HepG2 (cell line): Measurements from ENCODE around the gene PHF13. TPM values are rescaled to one million over a fixed set of nuclear protein-coding genes. Genes with fewer than 3 reads are reported as not detected.

ENCODE experiments used
- ATAC-seq: fragments of 200-7000 bp; cut with Tn5 transposase; 3 replicates; pipeline ENCODE4 v1.9.1; 2020; ENCODE audit warnings: mild to moderate bottlenecking, moderate library complexity
- BruUV-seq: library from RNA; stranded (reverse); fragments of 400-500 nt; replicated peaks from 2 replicates; lab custom pipeline; 2021; lab: Mats Ljungman, UMichigan
- CTCF ChIA-PET: fragments of 300-600 bp; formaldehyde crosslinking; extraction: SDS; loops from one replicate; lab custom pipeline; 2021; ENCODE audit warnings: low total read pairs, inconsistent platforms, low intra/inter-chr PET ratio; lab: Yijun Ruan, JAX
- POLR2A ChIA-PET: fragments of 350-600 bp; sonication (Branson Sonifier 250); formaldehyde crosslinking; loops from one replicate; lab custom pipeline; 2020; ENCODE audit warnings: antibody characterized with exemption, inconsistent platforms; lab: Yijun Ruan, JAX
- DNase-seq: peaks from one replicate; pipeline ENCODE4 v3.0.0-alpha.2; 2015; ENCODE audit warnings: low spot score
- FAIRE-seq: peaks from 3 replicates; lab custom pipeline; 2011; peaks lifted over from hg19 to GRCh38; lab: Jason Lieb, UNC
- H2AFZ ChIP-seq: one replicate; pipeline ENCODE4 v1.6.1; 2011; ENCODE audit warnings: low read length, inconsistent platforms
- H3K27ac ChIP-seq: fragments of 300-600 bp; 3 replicates; pipeline ENCODE4 v1.8.0; 2011; ENCODE audit warnings: mixed run types, mild to moderate bottlenecking, mixed read lengths, low read length, inconsistent platforms; ENCODE audit not compliant: insufficient read depth; ENCODE audit errors: extremely low read length
- H3K27me3 ChIP-seq, 2 experiments: fragments of 200-600 bp in 1 of 2; 2 replicates in 1 of 2; 3 replicates in 1 of 2; pipeline versions ENCODE4 v1.6.0 to v1.8.0; 2011; ENCODE audit warnings: low read length in 2 of 2, mild to moderate bottlenecking in 2 of 2, moderate library complexity in 2 of 2, inconsistent platforms in 1 of 2; ENCODE audit not compliant: insufficient read depth in 2 of 2, control insufficient read depth in 1 of 2
- H3K36me3 ChIP-seq, 2 experiments: fragments of 200-600 bp in 1 of 2; replicated peaks in 1 of 2; 2 replicates in 1 of 2; 3 replicates in 1 of 2; pipeline versions ENCODE4 v1.5.1 to v1.8.0; 2011; ENCODE audit warnings: low read length in 2 of 2, inconsistent platforms in 1 of 2; ENCODE audit not compliant: insufficient read depth in 2 of 2, control insufficient read depth in 1 of 2
- H3K4me1 ChIP-seq: 2 replicates; pipeline ENCODE4 v1.5.1; 2012; ENCODE audit warnings: low read length, inconsistent platforms; ENCODE audit not compliant: insufficient read depth
- H3K4me2 ChIP-seq: 2 replicates; pipeline ENCODE4 v1.6.0; 2011; ENCODE audit warnings: low read depth, low read length, inconsistent platforms
- H3K4me3 ChIP-seq, 3 experiments: fragments of 200-600 bp in 1 of 3; sonication (generic), shearing (Covaris generic) in 1 of 3; replicated peaks in 1 of 3; 2 replicates each; pipeline ENCODE4 v1.5.1; 2011 to 2016; ENCODE audit warnings: low read length in 3 of 3, inconsistent platforms in 2 of 3, low read depth in 2 of 3, mild to moderate bottlenecking in 2 of 3, control low read depth in 1 of 3, mixed read lengths in 1 of 3; ENCODE audit not compliant: insufficient read depth in 1 of 3
- H3K79me2 ChIP-seq: one replicate; pipeline ENCODE4 v1.6.1; 2011; ENCODE audit warnings: low read length, inconsistent platforms; ENCODE audit not compliant: insufficient read depth
- H3K9ac ChIP-seq: 2 replicates; pipeline ENCODE4 v1.6.0; 2011; ENCODE audit warnings: mild to moderate bottlenecking, low read depth, low read length, inconsistent platforms; ENCODE audit not compliant: insufficient read depth
- H3K9me3 ChIP-seq: 2 replicates; pipeline ENCODE4 v1.5.1; 2012; ENCODE audit warnings: mild to moderate bottlenecking, low read length
- H4K20me1 ChIP-seq: 2 replicates; pipeline ENCODE4 v1.6.0; 2011; ENCODE audit warnings: inconsistent platforms, mild to moderate bottlenecking, low read length, moderate library complexity; ENCODE audit not compliant: insufficient read depth
- AGO1 ChIP-seq: fragments of 200-400 bp; formaldehyde crosslinking; IDR thresholded peaks from 2 replicates; pipeline ENCODE4 v1.6.1; 2017; ENCODE audit warnings: mild to moderate bottlenecking, low read depth, low read length, moderate library complexity; ENCODE audit not compliant: poor library complexity, severe bottlenecking
- CBFB ChIP-seq: sonication (generic); formaldehyde crosslinking; IDR thresholded peaks from 2 replicates; pipeline ENCODE4 v1.4.0; 2020; ENCODE audit warnings: missing genetic modification reagents
- MAZ ChIP-seq, 2 experiments: sonication (generic) in 1 of 2; formaldehyde crosslinking in 1 of 2; IDR thresholded peaks; 2 replicates each; pipeline versions ENCODE4 v1.5.0 to v1.6.1; 2012 to 2020; ENCODE audit warnings: low read depth in 2 of 2, mild to moderate bottlenecking in 2 of 2, borderline replicate concordance in 1 of 2, improper control_type of control experiment in 1 of 2, low read length in 1 of 2, missing genetic modification reagents in 1 of 2, moderate library complexity in 1 of 2
- POLR2A ChIP-seq, 2 experiments: IDR thresholded peaks; 2 replicates each; pipeline ENCODE4 v1.6.1; 2011; ENCODE audit warnings: low read depth in 2 of 2, low read length in 2 of 2, mild to moderate bottlenecking in 1 of 2, moderate library complexity in 1 of 2; ENCODE audit not compliant: insufficient read depth in 1 of 2
- RBFOX2 ChIP-seq: fragments of 200-400 bp; formaldehyde crosslinking; IDR thresholded peaks from 2 replicates; pipeline ENCODE4 v1.6.1; 2017; ENCODE audit warnings: low read depth, mild to moderate bottlenecking, low read length
- ZNF543 ChIP-seq: sonication (generic); formaldehyde crosslinking; IDR thresholded peaks from 2 replicates; pipeline ENCODE4 v1.4.0; 2020; ENCODE audit warnings: mild to moderate bottlenecking, missing genetic modification reagents
- ZNF576 ChIP-seq: sonication (generic); formaldehyde crosslinking; IDR thresholded peaks from 2 replicates; pipeline ENCODE4 v1.4.0; 2020; ENCODE audit warnings: mild to moderate bottlenecking, missing genetic modification reagents
- ZNF607 ChIP-seq: sonication (generic); formaldehyde crosslinking; IDR thresholded peaks from 2 replicates; pipeline ENCODE4 v1.5.1; 2020; ENCODE audit warnings: missing genetic modification reagents, mild to moderate bottlenecking, borderline replicate concordance
- ZNF709 ChIP-seq: sonication (generic); formaldehyde crosslinking; IDR thresholded peaks from 2 replicates; pipeline ENCODE4 v1.5.0; 2020; ENCODE audit warnings: mild to moderate bottlenecking, missing genetic modification reagents
- WGBS: methylation state at CpG from one replicate; pipeline ENCODE4 v1.1.6; 2017; ENCODE audit warnings: low lambda C conversion rate; 5-methylcytosine and 5-hydroxymethylcytosine counted together
- in situ Hi-C: cut with HindIII; loops from 2 replicates; pipeline ENCODE4 v1.10.0; 2017; ENCODE audit warnings: low pct_unique_long_range_greater_than_20kb; ENCODE audit not compliant: extremely low pct_ligation_motif_present
- intact Hi-C: fragments of 100-400 bp; cut with micrococcal nuclease; formaldehyde crosslinking; loops from one replicate; pipeline ENCODE4 v1.10.0; 2022; ENCODE audit not compliant: unreplicated experiment
- polyA plus RNA-seq, 8 experiments: library from polyadenylated mRNA; depleted of rRNA in 3 of 8; stranded (reverse) in 7 of 8; unstranded in 1 of 8; fragments of >200 nt; fragmentation: Illumina TruSeq in 4 of 8; extraction: Trizol in 4 of 8; gene quantifications; 2 replicates each; pipeline versions ENCODE4 v1.2.1 to v1.2.3, GENCODE V29; 2011 to 2016; ENCODE audit warnings: low read depth in 4 of 8, missing spikeins in 1 of 8, mixed read lengths in 1 of 8; ENCODE audit not compliant: insufficient read depth in 1 of 8
- total RNA-seq, 5 experiments: library from RNA; depleted of rRNA; stranded (reverse); fragments of >200 nt; fragmentation: Illumina TruSeq; extraction: Trizol; gene quantifications; 2 replicates each; pipeline ENCODE4 v1.2.3, GENCODE V29; 2016; ENCODE audit warnings: low read depth in 1 of 5

PHF13 gene
- total and polyA plus RNA-seq, 2 of the 13 experiments (the other 11 are each of a cell fraction or from before 2014, with no cell fraction given), result 4.7 to 7.4 TPM

DNA sequence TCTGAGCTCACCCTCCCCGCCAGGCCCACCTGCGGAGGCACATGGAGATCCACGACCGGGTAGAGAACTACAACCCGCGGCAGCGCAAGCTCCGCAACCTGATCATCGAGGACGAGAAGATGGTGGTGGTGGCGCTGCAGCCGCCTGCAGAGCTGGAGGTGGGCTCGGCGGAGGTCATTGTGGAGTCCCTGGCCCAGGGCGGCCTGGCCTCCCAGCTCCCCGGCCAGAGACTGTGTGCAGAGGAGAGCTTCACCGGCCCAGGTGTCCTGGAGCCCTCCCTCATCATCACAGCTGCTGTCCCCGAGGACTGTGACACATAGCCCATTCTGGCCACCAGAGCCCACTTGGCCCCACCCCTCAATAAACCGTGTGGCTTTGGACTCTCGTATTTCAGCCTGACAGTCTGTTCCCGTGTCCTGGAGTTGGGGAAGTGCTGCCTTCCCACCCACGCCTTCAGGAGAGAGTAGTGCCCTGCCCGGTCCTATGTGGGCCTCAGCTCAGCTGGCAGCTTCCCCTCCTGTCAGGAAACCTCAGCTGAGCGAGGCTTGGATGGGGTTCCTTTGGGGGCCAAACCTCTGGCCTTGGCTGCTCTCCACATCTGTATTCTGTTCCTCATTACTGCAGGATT, 24.5 kb upstream of the PHF13 start (continued):
- no peak for TF ChIP-seq MAZ (IDR thresholded peaks at IDR 0.05; ENCODE audit: borderline replicate concordance, low read depth, low read length)
- no peak for TF ChIP-seq MAZ (CRISPR knock-in tag; IDR thresholded peaks at IDR 0.05; ENCODE audit: low read depth)
- TF ChIP-seq CBFB (CRISPR knock-in tag), result no peak
- TF ChIP-seq AGO1, result peak; percentile 53
- TF ChIP-seq RBFOX2, result peak; percentile 68; the same call in 1 of the 2 replicates

DNA sequence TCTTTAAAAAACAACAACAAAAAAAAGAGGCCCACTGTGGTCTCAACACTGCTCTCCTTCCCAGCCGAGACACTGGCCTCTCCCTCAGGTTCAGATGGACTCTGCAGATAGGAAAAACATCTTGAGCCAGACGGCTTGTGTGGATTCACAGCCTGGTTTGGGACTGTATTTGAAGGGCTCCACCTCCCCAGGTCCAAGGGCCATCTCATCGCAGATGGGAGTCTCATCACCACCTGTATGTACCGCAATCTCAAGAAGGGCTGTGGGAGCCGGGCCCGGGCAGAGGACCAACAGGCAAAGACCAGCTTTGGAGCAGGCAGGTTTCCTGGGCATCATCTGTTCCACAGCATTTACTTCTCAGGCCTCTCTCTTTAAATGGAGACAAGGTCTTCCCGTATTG, 23.5 kb upstream of the PHF13 start:
- no peak for FAIRE-seq

More for the DNA sequence above, 23.5 kb upstream of the PHF13 start:
- Histone ChIP-seq H3K27me3 (no peaks in the 10 kb centered on the region), H3K27ac (no peak overlapping the region), H3K9me3 (no peaks in the 10 kb centered on the region), H3K9ac (no peak overlapping the region), H2AFZ (no peak overlapping the region), H3K36me3 (peaks cover 27 to 60% of the 10 kb centered on the region in 2 experiments), H3K79me2 (peaks cover 4% of the 10 kb centered on the region), H4K20me1 (peaks cover 12% of the 10 kb centered on the region), H3K4me3 (no peak overlapping the region), H3K4me1 (no peaks in the 10 kb centered on the region), H3K4me2 (no peak overlapping the region)
- intact Hi-C loops, result no loop called here
- WGBS, result 94% methylated on average over 5 of the region's 7 CpGs
- TF ChIP-seq RBFOX2 (peak; percentile 46; the same call in 1 of the 2 replicates), ZNF576 (CRISPR knock-in tag) (no peak), ZNF607 (CRISPR knock-in tag) (no peak), ZNF709 (no peak), ZNF543 (no peak), POLR2A (IDR thresholded peaks at IDR 0.05; ENCODE audit: insufficient read depth in 1 of 2, low read depth in 2 of 2, low read length in 2 of 2) (peak; percentile 15 to 34; a peak in 3 of 4 replicates)
- ChIA-PET POLR2A (interaction anchor here (0.8 to 2.2 kb wide), 2 partner anchors 8 to 10 kb away, joined by 3 to 8 read pairs; no protein-coding TSS in a partner anchor), CTCF (no interaction called here)
- no peak for ATAC-seq
- in situ Hi-C loops, result no loop called here
- no TSS peak for BruUV-seq
- no peak for DNase-seq
